ENCODE data around the gene FBXO42. TPM values are rescaled to one million over a fixed set of nuclear protein-coding genes. Genes with fewer than 3 reads are reported as not detected.

The FBXO42 gene
- total and polyA plus RNA-seq, 2 of the 13 experiments (the other 11 are each of a cell fraction or from before 2014, with no cell fraction given): 7.6 to 17.5 TPM

DNA sequence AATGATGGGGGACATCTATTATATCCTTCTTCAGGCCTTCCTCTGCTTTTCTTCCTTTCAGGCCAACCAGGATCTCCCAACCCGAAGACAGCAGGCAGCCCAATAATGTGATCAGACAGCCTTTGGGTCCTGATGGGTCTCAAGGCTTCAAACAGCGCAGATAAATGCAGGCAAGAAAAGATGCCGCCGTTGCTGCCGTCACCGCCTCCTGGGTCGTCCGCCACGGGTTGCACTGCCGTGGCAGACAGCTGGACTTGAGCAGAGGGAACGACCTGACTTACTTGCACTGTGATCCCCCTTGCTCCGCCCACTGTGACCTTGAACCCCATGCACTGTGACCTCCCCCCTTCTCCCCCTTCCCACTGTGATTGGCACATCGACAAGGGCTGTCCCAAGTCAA lies 42.7 kb upstream of the FBXO42 start:
- Histone ChIP-seq H4K20me1 (ENCODE audit: insufficient read depth, low read length) (peaks cover 34% of the 10 kb centered on the region), H2AFZ (ENCODE audit: low read length) (no peak overlapping the region), H3K9ac (ENCODE audit: insufficient read depth, low read depth, low read length) (no peak overlapping the region), H3K79me2 (ENCODE audit: insufficient read depth, low read length) (peaks cover 37% of the 10 kb centered on the region), H3K9me3 (ENCODE audit: low read length) (no peaks in the 10 kb centered on the region), H3K27me3 (ENCODE audit: control insufficient read depth in 1 of 2, insufficient read depth in 2 of 2, low read length in 2 of 2) (no peaks in the 10 kb centered on the region), H3K27ac (ENCODE audit: extremely low read length, insufficient read depth, low read length) (no peak overlapping the region), H3K4me3 (replicated peaks in 1 of 3; ENCODE audit: insufficient read depth in 1 of 3, low read depth in 2 of 3, low read length in 3 of 3) (no peak overlapping the region), H3K4me2 (ENCODE audit: low read depth, low read length) (no peak overlapping the region), H3K36me3 (replicated peaks in 1 of 2; ENCODE audit: control insufficient read depth in 1 of 2, insufficient read depth in 2 of 2, low read length in 2 of 2) (peaks cover 28 to 45% of the 10 kb centered on the region in 2 experiments; a peak in 4 of 5 replicates), H3K4me1 (ENCODE audit: insufficient read depth, low read length) (0 out of 2 replicates have a peak, but pooled peaks cover 9% of the 10 kb centered on the region)
- no TSS peak for BruUV-seq (replicated peaks)
- intact Hi-C loops (cut with micrococcal nuclease; ENCODE audit: unreplicated experiment) (no loop called here), in situ Hi-C loops (cut with HindIII; ENCODE audit: extremely low pct_ligation_motif_present, low pct_unique_long_range_greater_than_20kb) (no loop called here)
- ATAC-seq: no peak
- no peak for FAIRE-seq
- 83% methylated on average over 13 of the region's 13 CpGs for WGBS (ENCODE audit: low lambda C conversion rate)
- ChIA-PET CTCF (ENCODE audit: low intra/inter-chr PET ratio, low total read pairs) (no interaction called here), POLR2A (no interaction called here)
- no peak for DNase-seq (ENCODE audit: low spot score)
- TF ChIP-seq HNF4A (CRISPR knock-in tag; IDR thresholded peaks at IDR 0.05) (peak; percentile 36; the same call in 1 of the 2 replicates), ZNF383 (CRISPR knock-in tag; IDR thresholded peaks at IDR 0.05; ENCODE audit: borderline replicate concordance) (no peak), ZNF33A (CRISPR knock-in tag; IDR thresholded peaks at IDR 0.05; ENCODE audit: borderline replicate concordance) (no peak), ZNF7 (CRISPR knock-in tag; IDR thresholded peaks at IDR 0.05) (peak; percentile 18; the same call in 1 of the 2 replicates), RXRA (CRISPR knock-in tag; IDR thresholded peaks at IDR 0.05) (peak; percentile 30; the same call in 1 of the 2 replicates), POLR2A (IDR thresholded peaks at IDR 0.05; ENCODE audit: insufficient read depth in 1 of 2, low read depth in 2 of 2, low read length in 2 of 2) (peak in 1 of 2 experiments; percentile 18; a peak in 1 of 4 replicates), ZBTB38 (CRISPR knock-in tag; IDR thresholded peaks at IDR 0.05) (peak; percentile 30; the same call in 1 of the 2 replicates), AKAP8 (CRISPR knock-in tag; IDR thresholded peaks at IDR 0.05) (peak; percentile 51; the same call in 1 of the 2 replicates), NR2C2 (CRISPR knock-in tag; IDR thresholded peaks at IDR 0.05; ENCODE audit: borderline replicate concordance) (peak; percentile 87), NR2F6 (IDR thresholded peaks at IDR 0.05) (peak; percentile 19; the same call in 1 of the 2 replicates), NR2F6 (CRISPR knock-in tag; IDR thresholded peaks at IDR 0.05) (0 out of 2 replicates have a peak, but pooled peaks have one; percentile 16), ZNF546 (CRISPR knock-in tag; conservative IDR thresholded peaks at IDR 0.05) (no peak), SP5 (CRISPR knock-in tag; IDR thresholded peaks at IDR 0.05; ENCODE audit: borderline replicate concordance, low read depth) (peak; percentile 47; the same call in 1 of the 2 replicates)
- TF ChIP-seq, protein P1, sequence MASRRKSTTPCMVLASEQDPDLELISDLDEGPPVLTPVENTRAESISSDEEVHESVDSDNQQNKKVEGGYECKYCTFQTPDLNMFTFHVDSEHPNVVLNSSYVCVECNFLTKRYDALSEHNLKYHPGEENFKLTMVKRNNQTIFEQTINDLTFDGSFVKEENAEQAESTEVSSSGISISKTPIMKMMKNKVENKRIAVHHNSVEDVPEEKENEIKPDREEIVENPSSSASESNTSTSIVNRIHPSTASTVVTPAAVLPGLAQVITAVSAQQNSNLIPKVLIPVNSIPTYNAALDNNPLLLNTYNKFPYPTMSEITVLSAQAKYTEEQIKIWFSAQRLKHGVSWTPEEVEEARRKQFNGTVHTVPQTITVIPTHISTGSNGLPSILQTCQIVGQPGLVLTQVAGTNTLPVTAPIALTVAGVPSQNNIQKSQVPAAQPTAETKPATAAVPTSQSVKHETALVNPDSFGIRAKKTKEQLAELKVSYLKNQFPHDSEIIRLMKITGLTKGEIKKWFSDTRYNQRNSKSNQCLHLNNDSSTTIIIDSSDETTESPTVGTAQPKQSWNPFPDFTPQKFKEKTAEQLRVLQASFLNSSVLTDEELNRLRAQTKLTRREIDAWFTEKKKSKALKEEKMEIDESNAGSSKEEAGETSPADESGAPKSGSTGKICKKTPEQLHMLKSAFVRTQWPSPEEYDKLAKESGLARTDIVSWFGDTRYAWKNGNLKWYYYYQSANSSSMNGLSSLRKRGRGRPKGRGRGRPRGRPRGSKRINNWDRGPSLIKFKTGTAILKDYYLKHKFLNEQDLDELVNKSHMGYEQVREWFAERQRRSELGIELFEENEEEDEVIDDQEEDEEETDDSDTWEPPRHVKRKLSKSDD (CRISPR knock-in tag; IDR thresholded peaks at IDR 0.05; ENCODE audit: low read depth): 0 out of 2 replicates have a peak, but pooled peaks have one; percentile 30
- TF ChIP-seq, protein P2, sequence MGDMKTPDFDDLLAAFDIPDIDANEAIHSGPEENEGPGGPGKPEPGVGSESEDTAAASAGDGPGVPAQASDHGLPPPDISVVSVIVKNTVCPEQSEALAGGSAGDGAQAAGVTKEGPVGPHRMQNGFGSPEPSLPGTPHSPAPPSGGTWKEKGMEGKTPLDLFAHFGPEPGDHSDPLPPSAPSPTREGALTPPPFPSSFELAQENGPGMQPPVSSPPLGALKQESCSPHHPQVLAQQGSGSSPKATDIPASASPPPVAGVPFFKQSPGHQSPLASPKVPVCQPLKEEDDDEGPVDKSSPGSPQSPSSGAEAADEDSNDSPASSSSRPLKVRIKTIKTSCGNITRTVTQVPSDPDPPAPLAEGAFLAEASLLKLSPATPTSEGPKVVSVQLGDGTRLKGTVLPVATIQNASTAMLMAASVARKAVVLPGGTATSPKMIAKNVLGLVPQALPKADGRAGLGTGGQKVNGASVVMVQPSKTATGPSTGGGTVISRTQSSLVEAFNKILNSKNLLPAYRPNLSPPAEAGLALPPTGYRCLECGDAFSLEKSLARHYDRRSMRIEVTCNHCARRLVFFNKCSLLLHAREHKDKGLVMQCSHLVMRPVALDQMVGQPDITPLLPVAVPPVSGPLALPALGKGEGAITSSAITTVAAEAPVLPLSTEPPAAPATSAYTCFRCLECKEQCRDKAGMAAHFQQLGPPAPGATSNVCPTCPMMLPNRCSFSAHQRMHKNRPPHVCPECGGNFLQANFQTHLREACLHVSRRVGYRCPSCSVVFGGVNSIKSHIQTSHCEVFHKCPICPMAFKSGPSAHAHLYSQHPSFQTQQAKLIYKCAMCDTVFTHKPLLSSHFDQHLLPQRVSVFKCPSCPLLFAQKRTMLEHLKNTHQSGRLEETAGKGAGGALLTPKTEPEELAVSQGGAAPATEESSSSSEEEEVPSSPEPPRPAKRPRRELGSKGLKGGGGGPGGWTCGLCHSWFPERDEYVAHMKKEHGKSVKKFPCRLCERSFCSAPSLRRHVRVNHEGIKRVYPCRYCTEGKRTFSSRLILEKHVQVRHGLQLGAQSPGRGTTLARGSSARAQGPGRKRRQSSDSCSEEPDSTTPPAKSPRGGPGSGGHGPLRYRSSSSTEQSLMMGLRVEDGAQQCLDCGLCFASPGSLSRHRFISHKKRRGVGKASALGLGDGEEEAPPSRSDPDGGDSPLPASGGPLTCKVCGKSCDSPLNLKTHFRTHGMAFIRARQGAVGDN (CRISPR knock-in tag; IDR thresholded peaks at IDR 0.05): 0 out of 2 replicates have a peak, but pooled peaks have one; percentile 14
- TF ChIP-seq, protein P3, sequence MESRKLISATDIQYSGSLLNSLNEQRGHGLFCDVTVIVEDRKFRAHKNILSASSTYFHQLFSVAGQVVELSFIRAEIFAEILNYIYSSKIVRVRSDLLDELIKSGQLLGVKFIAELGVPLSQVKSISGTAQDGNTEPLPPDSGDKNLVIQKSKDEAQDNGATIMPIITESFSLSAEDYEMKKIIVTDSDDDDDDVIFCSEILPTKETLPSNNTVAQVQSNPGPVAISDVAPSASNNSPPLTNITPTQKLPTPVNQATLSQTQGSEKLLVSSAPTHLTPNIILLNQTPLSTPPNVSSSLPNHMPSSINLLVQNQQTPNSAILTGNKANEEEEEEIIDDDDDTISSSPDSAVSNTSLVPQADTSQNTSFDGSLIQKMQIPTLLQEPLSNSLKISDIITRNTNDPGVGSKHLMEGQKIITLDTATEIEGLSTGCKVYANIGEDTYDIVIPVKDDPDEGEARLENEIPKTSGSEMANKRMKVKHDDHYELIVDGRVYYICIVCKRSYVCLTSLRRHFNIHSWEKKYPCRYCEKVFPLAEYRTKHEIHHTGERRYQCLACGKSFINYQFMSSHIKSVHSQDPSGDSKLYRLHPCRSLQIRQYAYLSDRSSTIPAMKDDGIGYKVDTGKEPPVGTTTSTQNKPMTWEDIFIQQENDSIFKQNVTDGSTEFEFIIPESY (CRISPR knock-in tag; IDR thresholded peaks at IDR 0.05): peak; percentile 78
